ENCODE measurements around the gene SLC26A1.

SLC26A1 gene

DNA sequence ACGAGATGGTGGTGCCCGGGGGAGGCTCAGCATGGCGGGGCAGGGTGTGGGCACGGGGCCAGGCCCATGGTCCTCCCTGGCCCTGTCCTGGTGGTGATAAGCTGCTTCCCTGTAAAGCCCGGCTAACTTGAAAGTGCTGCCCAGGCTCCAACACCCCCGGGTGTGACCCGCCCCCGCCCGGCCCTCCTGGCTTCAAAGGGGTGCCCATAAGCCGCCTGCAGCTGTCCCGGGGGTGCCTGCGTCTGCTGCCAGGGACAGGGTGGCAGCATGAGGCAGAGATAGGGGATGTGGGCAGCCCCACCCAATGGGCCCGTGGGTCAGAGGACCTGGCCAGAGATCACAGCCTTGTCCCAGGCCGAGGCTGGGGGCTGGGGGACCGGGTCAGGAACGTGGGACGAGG is 36.3 kb upstream of the SLC26A1 start:
- no peak for DNase-seq (ENCODE audit: low read depth in 3 of 3)

DNA sequence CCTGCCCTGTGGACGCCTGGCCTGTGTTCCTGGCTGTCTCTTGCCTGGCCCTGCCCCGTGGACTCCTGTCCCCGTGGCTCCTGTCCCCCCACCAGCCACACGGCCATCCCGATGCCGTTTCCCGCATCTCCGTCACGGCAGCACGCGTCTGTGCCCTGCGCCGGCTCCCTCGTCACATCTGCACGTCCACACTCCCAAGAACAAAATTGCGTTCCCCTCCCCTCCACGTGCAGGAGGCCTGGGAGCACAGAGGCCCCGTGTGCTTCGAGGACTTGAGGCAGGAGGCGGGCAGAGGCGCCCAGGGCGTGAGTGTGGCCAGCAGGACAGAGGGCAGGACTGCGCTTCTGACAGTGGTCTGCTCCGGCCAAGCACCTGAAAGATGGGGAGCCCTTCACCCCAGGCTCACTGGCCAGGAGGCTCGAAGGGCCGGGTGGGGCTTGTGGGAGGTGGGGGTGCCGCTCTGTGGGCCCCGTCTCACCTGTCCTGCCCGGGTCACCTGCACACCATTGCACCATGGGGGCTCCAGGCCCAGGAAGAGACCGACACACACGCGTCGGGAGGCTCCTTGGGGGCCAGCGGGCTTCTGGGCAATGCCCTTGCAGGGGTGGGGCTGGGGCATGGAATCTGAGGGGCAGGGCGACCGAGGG is 35.5 kb upstream of the SLC26A1 start:
- DNase-seq (ENCODE audit: low read depth in 3 of 3): no peak

DNA sequence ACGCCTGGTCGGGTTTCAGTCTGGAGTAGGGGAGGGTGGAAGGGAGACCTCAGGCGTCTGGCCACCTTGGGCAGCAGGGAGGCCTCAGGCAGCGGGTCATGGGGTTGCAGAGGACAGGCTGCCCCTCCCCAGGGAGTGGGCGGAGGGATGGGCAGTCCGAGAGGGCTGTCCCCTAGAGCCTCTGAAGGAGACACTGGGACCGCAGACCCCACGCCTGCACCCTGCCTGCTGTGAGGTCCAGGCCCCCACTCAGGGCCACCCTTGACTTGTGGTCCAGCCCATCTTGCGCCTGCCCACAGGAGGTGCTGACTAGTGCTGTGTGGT is 34.7 kb upstream of the SLC26A1 start:
- DNase-seq (ENCODE audit: low read depth in 3 of 3): no peak

GRCh38 chr4:1027219-1027914 is 34.2 kb upstream of the SLC26A1 start:
- DNase-seq (ENCODE audit: low read depth in 3 of 3): no peak

DNA sequence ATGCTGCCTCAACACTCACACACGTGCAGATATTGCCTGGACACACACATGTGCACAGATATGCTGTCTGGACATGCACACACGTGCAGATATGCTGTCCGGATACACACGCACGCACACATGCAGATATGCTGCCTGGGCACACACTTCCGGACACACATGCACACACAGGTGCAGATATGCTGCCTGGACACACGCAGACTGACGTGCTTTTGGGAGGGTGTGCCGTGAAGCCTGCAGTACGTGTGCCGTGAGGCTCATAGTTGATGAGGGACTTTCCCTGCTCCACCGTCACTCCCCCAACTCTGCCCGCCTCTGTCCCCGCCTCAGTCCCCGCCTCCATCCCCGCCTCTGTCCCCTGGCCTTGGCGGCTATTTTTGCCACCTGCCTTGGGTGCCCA is 32.9 kb upstream of the SLC26A1 start:
- DNase-seq (ENCODE audit: low read depth in 3 of 3): peak in 1 of 3 donors; percentile 54

- no peak for DNase-seq (ENCODE audit: low read depth in 3 of 3)
These were observed 31.8 kb upstream of the SLC26A1 start for GRCh38 chr4:1024882-1025545.

GRCh38 chr4:1023895-1024740 is 30.9 kb upstream of the SLC26A1 start:
- DNase-seq (ENCODE audit: low read depth in 3 of 3): no peak

GRCh38 chr4:1023075-1023640 is 30.0 kb upstream of the SLC26A1 start:
- DNase-seq (ENCODE audit: low read depth in 3 of 3): no peak

DNA sequence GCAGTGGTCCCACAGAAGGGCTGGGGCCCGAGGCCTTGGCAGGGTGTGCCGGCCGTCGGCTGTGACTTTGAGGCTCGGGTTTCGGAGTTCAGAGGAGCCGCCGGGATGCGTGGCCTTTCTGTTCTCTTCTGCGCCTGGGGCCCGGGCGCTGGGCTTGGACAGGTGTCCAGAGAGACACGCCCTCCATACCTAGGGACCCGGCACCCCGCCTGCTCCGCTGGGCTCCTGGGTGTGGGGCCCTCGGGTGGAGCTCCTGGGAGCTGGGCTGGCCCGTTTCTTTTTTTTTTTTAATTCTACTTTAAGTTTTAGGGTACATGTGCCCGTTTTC is 29.5 kb upstream of the SLC26A1 start:
- DNase-seq (ENCODE audit: low read depth in 3 of 3): no peak

- no peak for DNase-seq (ENCODE audit: low read depth in 3 of 3)
These were observed 29.0 kb upstream of the SLC26A1 start for GRCh38 chr4:1022051-1022738.

- no peak for DNase-seq (ENCODE audit: low read depth in 3 of 3)
These were observed 28.3 kb upstream of the SLC26A1 start for GRCh38 chr4:1021386-1022050.

DNA sequence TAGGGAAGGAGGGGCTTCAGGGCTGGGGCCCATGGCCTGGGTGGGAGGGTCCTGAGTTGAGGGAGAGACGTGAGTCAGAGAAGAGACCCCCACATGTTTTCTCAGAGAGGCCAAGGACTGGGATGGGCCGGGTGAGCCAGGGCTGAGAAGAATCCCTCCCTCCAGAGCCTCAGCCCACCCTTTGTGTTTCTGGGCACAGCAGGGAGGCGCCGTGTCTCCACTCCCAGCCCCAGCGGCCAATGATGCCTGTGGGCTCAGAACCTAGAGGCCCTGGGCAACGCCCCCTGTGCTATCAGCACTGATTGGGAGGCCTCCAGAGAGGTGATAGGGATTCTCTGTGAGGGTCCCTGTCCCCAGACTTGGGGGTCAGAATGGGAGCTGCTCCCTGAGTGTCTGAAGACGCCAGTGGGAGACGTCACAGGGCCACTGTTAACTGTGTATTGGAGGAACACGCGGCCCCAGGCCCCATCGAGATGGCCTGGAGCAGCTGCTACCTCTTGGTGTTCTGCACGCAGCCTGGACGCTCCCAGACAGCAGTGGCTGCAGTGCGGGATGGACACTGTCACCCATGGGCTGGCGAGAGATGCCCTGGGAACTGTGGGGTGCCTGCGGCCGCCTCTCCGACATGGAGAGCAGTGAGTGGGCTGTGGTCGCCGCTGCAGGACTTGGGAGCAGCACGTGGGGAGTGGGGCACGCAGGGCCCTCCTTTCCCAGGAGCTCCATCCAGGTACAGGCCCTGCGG is 26.7 kb upstream of the SLC26A1 start:
- DNase-seq (ENCODE audit: low read depth in 3 of 3): no peak

- no peak for DNase-seq (ENCODE audit: low read depth in 3 of 3)
These were observed 26.1 kb upstream of the SLC26A1 start for GRCh38 chr4:1019320-1019719.

DNA sequence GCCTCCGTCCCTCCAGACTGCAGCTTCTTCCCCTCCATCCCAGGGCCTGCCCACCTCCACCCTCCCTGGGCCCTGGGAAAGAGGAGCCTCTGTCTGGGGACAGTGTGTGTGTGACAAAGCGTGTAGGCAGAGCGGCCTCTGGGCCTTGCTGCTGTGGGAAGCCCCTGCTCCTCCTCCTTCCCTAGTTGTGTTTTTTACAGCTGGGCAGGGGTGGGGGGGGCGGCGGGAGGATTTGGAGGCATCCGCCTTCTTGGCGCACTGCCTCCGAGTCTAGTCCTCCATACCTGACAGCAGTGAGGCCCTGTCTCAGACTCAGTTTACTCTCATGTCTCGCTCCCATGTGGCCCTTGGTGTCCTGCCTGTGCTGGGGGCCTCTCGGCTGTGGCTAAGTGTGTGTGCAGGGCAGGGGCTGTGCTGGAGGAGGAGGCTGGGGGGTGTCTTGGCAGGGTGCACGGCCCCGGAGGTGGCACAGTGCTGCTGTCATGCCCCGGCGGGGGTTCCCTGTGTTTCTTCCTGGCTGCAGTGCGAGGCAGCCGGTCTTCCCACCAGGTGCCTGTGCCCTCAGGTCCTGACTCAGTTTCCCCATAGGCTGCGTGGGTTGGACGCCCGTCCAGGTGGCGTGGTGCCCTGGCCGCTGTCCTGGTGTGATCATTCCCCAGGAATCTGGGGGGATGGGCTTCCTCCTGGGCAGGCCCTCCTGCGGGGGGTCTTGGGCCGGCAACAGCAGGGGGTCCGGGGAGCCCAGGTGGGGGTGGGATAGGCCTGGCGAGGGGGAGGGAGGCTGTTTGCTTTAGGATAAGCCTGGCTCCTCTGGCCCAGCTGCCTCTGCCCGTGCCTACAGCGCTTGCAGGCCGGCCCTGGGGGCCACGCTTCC is 25.2 kb upstream of the SLC26A1 start:
- DNase-seq (ENCODE audit: low read depth in 3 of 3): no peak

- DNase-seq (ENCODE audit: low read depth in 3 of 3): no peak
These were observed 24.5 kb upstream of the SLC26A1 start for GRCh38 chr4:1017706-1018105.

GRCh38 chr4:1017211-1017610 is 24.0 kb upstream of the SLC26A1 start:
- no peak for DNase-seq (ENCODE audit: low read depth in 3 of 3)

DNA sequence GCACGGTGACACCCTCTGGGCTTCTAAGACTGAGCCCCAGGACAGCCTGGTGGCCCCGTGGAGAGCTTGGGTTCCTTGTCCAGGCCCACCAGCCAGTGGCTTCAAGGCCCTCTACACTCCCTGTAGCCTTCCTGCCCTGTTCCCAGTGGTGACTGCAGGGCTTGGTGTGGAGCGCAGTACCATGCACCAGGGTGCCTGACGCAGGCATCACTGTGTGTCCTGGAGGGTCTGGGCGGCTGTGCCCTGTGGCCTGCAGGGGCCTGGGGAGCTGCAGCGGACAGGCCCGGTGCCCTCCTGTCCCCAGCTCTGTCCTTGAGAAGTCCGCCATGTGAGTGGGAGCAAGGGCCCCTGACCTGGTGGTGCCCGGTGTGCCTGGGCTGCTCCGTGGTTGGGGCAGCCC is 22.5 kb upstream of the SLC26A1 start:
- no peak for DNase-seq (ENCODE audit: low read depth in 3 of 3)

DNA sequence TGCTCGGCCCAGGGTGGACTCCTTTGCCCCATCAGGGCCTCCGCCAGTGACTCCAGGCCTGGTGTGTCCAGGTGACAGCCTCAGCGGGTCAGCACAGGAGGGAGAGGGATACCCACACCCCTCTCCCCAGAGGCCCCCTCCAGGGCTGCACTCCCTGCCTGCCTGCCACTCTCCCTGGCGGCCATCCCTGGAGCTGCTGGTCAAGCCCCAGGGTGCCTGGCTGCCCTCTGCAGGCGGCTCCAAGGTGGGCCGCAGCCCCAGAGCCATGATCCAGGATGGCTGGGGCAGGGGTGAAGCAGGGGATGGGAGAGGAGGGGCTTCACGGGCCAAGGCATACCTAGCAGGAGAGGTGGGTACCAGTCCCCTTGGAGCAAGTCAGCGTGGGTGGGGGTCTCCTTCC is 22.0 kb upstream of the SLC26A1 start:
- no peak for DNase-seq (ENCODE audit: low read depth in 3 of 3)

Data from stimulated activated CD4-positive, alpha-beta T cell treated with anti-CD3 and anti-CD28 coated beads, TNF-alpha, amount 100 ng/mL, for 48 hours (primary cell).